Aortic smooth muscle cell (primary cell): ENCODE data around the gene NAB1. TPM values are rescaled to one million over a fixed set of nuclear protein-coding genes. Genes with fewer than 3 reads are reported as not detected.

Experiments
- total RNA-seq: library from RNA; depleted of rRNA; stranded (reverse); fragments of >200 nt; gene quantifications from 2 replicates; pipeline ENCODE4 v1.2.3, GENCODE V29; 2014

Gene NAB1, protein sequence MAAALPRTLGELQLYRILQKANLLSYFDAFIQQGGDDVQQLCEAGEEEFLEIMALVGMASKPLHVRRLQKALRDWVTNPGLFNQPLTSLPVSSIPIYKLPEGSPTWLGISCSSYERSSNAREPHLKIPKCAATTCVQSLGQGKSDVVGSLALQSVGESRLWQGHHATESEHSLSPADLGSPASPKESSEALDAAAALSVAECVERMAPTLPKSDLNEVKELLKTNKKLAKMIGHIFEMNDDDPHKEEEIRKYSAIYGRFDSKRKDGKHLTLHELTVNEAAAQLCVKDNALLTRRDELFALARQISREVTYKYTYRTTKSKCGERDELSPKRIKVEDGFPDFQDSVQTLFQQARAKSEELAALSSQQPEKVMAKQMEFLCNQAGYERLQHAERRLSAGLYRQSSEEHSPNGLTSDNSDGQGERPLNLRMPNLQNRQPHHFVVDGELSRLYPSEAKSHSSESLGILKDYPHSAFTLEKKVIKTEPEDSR
- total RNA-seq = 38.1 and 46.6 TPM in 2 replicates

DNA sequence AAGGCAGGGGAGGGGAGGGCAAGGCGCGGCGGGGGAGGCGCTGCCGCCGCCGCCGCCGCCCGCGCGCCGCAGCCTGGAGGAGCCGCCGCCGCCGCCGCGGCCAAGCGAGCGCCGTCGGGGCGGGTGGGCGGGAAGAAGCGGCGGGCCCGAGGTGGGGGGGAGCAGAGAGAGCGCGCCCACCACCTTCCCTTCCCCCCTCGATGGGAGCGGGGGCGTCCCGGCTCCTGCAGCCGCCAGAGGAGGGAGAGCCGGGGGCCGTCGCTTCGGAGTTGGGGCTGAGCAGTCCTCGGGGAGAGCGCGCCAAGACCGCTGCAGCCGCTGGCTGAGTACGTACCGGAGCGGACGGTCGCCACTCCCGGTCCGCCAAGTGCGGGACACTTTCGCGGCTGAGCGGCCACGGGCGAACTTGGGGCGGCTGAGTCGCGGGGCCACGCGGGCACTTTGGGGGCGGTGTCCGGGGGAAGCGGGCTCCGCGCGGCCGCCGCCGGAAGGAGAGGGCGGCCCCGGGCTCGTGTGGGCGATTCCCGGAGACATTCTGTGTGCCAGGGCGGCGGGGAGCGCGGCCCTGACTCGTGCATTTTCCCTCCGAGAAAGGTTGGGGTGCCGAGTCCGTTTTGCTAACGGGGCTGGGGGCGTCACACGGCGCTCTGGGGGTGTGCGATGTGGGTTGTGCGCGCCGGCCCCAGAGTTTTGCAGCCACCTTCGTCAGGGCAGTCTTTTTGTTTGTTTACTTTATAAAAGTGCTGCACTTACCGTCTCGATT lies at the start of gene NAB1:
Gene NAB1 (plus strand): TSS at position 49 of the 763 bp plus-strand sequence. CDS start 10,094 bp downstream, outside the sequence.

Other genes starting within 250 kb of the NAB1 start
- gene MFSD6, start 240.7 kb upstream of the NAB1 start, total RNA-seq = 12.2 and 19.0 TPM in 2 replicates
- 4.5 and 4.6 TPM in 2 replicates for gene NEMP2, start 114.4 kb upstream of the NAB1 start, total RNA-seq
- 129 and 204 TPM in 2 replicates for gene GLS, start 231.7 kb downstream of the NAB1 start, total RNA-seq